Activated naive CD4-positive, alpha-beta T cell treated with Interleukin-2 at 50 U/mL for 16 hours (primary cell): ENCODE measurements around the gene MYO5C.
"Not testable (repeated sequence)": the region's sequence is repeated elsewhere in the genome, so short reads cannot be mapped to it uniquely, and the experiment has no call there.

Experiments
- DNase-seq: peaks from one replicate; pipeline ENCODE4 v3.0.0-alpha.2; 2020

Gene MYO5C

GRCh38 chr15:52240166-52240565 lies 55.4 kb downstream of the MYO5C start:
- DNase-seq: no peak

DNA sequence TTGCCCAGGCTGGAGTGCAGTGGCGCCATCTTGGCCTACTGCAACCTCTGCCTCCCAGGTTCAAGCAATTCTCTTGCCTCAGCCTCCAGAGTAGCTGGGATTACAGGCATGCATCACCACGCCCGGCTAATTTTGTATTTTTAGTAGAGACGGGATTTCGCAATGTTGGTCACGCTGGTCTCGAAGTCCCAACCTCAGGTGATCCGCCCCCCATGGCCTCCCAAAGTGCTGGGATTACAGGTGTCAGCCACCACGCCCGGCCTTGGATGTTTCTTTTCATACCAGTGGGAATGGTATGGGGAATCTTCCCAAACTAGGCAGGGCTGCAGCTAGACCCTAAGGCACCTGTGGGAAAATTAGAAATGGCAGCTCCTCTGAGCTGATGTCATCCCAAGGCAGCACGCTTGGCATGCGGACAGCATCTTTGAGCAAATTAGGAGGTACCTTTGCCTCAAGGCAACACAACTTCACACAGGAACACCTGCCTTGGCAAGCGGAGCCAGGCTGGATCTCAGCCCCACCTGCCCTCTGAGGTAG lies 56.5 kb downstream of the MYO5C start:
- DNase-seq: not testable (repeated sequence)

DNA sequence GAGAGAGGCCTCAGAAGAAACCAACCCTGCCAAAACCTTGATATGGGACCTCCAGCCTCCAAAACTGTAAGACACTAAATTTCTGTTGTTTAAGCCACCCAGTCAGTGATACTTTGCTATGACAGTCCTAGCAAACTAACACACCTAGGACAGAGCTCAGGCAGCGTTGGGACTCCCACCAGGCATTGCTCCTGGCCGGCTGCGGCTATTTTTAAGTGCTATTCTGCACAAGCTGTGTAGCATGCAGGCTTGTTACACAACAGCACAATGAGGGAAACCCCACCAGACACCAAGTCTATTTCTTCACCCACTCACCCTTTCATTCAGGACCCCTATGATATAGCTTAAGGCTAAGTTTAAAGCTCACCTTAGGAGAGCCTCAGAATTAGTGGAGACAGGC lies 57.5 kb downstream of the MYO5C start:
- no peak for DNase-seq

GRCh38 chr15:52236013-52236412 lies 59.6 kb downstream of the MYO5C start:
- DNase-seq: no peak

GRCh38 chr15:52234596-52235541 lies 60.7 kb downstream of the MYO5C start:
- DNase-seq: peak; percentile 10

DNA sequence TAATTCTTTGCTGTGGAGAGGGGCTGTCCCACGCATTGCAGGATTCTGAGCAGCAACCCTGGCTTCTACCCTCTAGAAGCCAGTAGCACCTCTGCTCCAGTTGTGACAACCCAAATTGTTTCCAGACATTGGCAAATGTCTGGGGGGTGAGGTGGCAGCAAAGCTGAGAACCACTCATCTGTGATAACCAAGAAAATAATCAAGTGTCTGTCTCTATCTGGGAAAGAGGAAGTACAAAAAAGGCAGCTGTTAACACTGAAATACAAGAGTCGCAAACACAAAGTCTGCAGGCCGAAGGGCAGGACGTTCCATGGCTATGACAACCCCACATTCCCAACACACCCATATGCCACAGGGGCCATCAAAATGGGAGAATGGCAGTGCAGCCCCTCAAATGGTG lies 62.2 kb downstream of the MYO5C start:
- DNase-seq: no peak

- no peak for DNase-seq
Measured at GRCh38 chr15:52232327-52232726, 63.3 kb downstream of the MYO5C start.

DNA sequence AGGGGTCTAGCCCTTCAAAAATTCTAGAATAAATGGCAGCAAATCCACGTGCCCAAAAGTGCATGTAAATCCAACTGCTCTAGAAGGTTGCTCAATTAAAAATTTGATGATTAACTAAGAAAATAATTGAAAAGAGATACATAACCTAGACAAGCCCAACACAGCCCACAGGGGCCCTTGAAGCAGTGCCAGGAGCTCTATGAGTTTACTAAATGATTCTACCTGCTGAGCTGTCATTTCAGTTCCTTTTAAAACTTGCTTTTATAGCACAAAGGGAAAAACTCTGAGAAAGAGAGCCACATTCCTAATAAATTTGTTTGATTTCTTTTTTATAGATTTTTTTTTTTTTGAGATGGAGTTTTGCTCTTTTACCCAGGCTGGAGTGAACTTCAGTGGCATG lies 65.5 kb downstream of the MYO5C start:
- DNase-seq: no peak

- no peak for DNase-seq
Measured at GRCh38 chr15:52228921-52229320, 66.7 kb downstream of the MYO5C start.

DNA sequence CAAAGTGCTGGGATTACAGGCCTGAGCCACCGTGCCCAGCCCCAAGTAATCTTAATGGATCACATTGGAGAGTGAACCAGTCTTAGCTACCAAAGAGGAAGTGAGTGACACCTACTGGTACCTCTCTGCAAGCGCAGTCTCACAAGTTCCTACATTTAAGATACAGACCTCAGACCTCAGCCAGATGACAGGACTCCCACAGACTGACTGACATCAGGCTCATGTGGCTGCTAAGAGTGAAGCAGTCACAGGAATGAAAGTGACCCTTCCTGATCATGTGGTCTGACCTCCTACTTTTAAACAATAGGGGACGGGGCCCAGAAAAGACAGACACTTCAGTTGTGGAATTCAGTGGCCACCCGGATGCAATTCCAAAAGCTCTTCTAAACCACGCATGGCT lies 68.1 kb downstream of the MYO5C start:
- peak; percentile 71 for DNase-seq

DNA sequence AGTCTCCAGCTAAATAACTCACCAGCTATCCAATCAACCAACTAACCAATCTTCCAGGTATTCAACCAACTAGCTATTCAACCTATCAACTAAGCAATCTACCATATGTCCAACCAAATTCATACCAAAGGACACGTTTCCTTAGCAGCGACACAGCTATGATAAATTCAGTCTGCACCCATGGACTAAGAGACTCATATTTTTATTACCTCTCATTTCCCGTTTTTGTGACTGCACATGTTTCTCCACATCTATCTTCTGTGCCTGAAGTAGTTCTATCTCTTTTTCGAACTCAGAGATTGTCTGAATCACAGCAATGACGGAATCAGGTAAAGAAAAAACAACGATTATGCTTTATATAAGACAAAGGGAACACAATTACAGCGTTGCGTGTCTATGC lies 70.4 kb downstream of the MYO5C start:
- DNase-seq: no peak

- DNase-seq: no peak
Measured at GRCh38 chr15:52224211-52224610, 71.4 kb downstream of the MYO5C start.

DNA sequence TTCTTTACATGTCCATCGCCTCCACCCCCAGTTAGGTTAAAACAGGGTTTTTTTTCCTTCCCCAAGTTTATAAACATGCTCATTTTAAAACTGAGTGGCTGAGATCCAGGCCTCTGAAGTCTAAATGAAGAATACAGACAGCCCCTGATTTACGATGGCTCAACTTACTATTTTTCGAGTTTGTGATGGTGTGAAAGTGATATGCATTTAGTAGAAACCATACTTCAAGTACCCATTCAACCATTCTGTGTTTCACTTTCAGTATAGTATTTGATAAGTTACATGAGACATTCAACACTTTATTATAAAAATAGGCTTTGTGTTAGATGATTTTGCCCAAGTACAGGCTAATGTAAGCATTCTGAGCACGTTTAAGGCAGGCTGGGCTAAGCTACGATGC lies 73.9 kb downstream of the MYO5C start:
- no peak for DNase-seq

GRCh38 chr15:52220937-52221660 lies 74.5 kb downstream of the MYO5C start:
- no peak for DNase-seq

GRCh38 chr15:52220251-52220650 lies 75.4 kb downstream of the MYO5C start:
- no peak for DNase-seq

DNA sequence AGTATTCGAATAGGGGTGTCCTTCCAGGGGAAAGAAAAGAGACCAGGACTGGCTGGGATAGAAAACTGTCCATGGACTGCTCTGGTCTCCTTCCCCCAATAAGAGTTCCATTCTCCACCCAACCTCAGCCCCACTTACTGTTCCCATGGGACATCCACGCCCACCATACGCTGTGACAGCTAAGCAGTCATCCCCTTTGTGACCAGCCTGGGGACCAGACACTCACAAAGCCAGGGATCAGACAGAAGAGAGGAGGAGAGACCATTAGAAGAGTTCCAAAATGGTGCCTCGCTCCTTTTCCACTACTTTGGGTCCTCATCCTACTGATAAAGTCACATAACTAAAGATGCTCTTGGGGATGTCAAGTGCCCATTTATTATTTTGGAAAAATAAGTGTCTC lies 76.8 kb downstream of the MYO5C start:
- no peak for DNase-seq

GRCh38 chr15:52218371-52218770 lies 77.2 kb downstream of the MYO5C start:
- DNase-seq: no peak

GRCh38 chr15:52217186-52217585 lies 78.4 kb downstream of the MYO5C start:
- peak; percentile 21 for DNase-seq

GRCh38 chr15:52214553-52214952 lies 81.1 kb downstream of the MYO5C start:
- DNase-seq: no peak

GRCh38 chr15:52213206-52213605 lies 82.4 kb downstream of the MYO5C start:
- DNase-seq: no peak

GRCh38 chr15:52208306-52208946 lies 87.2 kb downstream of the MYO5C start:
- peak; percentile 76 for DNase-seq

- DNase-seq: no peak
Measured at GRCh38 chr15:52207191-52207590, 88.4 kb downstream of the MYO5C start.

DNA sequence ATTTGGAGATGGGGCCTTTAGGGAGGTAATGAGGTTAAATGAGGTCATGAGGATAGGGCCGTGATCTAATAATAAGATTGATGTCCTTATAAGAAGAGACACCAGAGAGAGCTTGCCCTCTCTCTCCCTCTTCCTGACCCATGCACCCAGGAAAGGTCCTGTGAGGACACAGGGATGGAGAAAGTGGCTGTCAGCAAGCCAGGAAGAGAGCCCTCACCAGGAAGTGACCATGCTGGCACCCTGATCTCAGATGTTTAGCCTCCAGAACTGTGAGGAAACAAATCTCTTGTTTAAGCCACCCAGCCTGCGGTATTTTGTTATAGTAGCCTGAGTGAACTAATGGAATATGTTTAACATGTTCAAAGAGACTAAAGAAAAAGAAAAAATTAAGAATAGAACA lies 89.2 kb downstream of the MYO5C start:
- no peak for DNase-seq
